Panc1 (cell line): ENCODE results near the gene MRPL51. TPM values are rescaled to one million over a fixed set of nuclear protein-coding genes. Genes with fewer than 3 reads are reported as not detected.

Source experiments
- ATAC-seq: fragments of 200-7000 bp; cut with Tn5 transposase; 2 replicates; pipeline ENCODE4 v1.9.1; 2020; ENCODE audit warnings: mild to moderate bottlenecking, moderate library complexity
- BruUV-seq: library from RNA; stranded (reverse); fragments of 400-500 nt; replicated peaks from 2 replicates; lab custom pipeline; 2021; lab: Mats Ljungman, UMichigan
- CTCF ChIA-PET: fragments of 300-600 bp; sonication (Branson Sonifier 250); formaldehyde crosslinking; loops from one replicate; lab custom pipeline; 2022; ENCODE audit warnings: antibody characterized with exemption; lab: Charles Lee
- POLR2A ChIA-PET: fragments of 300-600 bp; sonication (Branson Sonifier 250); formaldehyde crosslinking; loops from one replicate; lab custom pipeline; 2022; ENCODE audit warnings: antibody characterized with exemption; lab: Charles Lee
- DNase-seq: peaks from one replicate; pipeline ENCODE4 v3.0.0-alpha.2; 2010; ENCODE audit warnings: low read depth, low spot score
- H3K27ac ChIP-seq: 2 replicates; pipeline ENCODE4 v1.5.1; 2011; ENCODE audit warnings: mild to moderate bottlenecking, low read length, inconsistent platforms
- H3K27me3 ChIP-seq: fragments of 200-500 bp; sonication (Bioruptor generic); 2 replicates; pipeline ENCODE4 v1.6.0; 2014; ENCODE audit warnings: low read length, inconsistent platforms; ENCODE audit not compliant: control insufficient read depth, insufficient read depth
- H3K36me3 ChIP-seq: fragments of 200-500 bp; sonication (Bioruptor generic); 2 replicates; pipeline ENCODE4 v1.5.1; 2014; ENCODE audit warnings: inconsistent platforms, mild to moderate bottlenecking, low read length, moderate library complexity; ENCODE audit not compliant: control insufficient read depth, insufficient read depth
- H3K4me1 ChIP-seq: 2 replicates; pipeline ENCODE4 v1.5.1; 2011; ENCODE audit warnings: inconsistent platforms, mild to moderate bottlenecking, low read length, moderate library complexity; ENCODE audit not compliant: control insufficient read depth, insufficient read depth
- H3K4me3 ChIP-seq, 2 experiments: 2 replicates each; pipeline ENCODE4 v1.5.1; 2011 to 2012; ENCODE audit warnings: low read depth in 2 of 2, low read length in 2 of 2, mild to moderate bottlenecking in 2 of 2, inconsistent platforms in 1 of 2, moderate library complexity in 1 of 2
- H3K9me3 ChIP-seq: fragments of 200-500 bp; sonication (Bioruptor generic); 2 replicates; pipeline ENCODE4 v1.5.1; 2014; ENCODE audit warnings: low read depth, mild to moderate bottlenecking, inconsistent platforms, low read length, moderate library complexity; ENCODE audit not compliant: control insufficient read depth, insufficient read depth
- POLR2AphosphoS5 ChIP-seq: IDR thresholded peaks from 2 replicates; pipeline ENCODE4 v1.6.1; 2012; ENCODE audit warnings: mild to moderate bottlenecking, low read depth, low read length, moderate library complexity
- SIN3A ChIP-seq: IDR thresholded peaks from 2 replicates; pipeline ENCODE4 v1.6.1; 2012; ENCODE audit warnings: low read depth, mild to moderate bottlenecking, low read length, moderate library complexity, borderline replicate concordance; ENCODE audit not compliant: insufficient read depth
- TCF7L2 ChIP-seq: IDR thresholded peaks from 2 replicates; pipeline ENCODE4 v1.6.1; 2011; ENCODE audit warnings: mild to moderate bottlenecking, low read depth, low read length, inconsistent platforms
- in situ Hi-C: cut with HindIII; loops from 2 replicates; pipeline ENCODE4 v1.10.0; 2016; ENCODE audit warnings: low sequenced_read_pairs, low pct_unique_long_range_greater_than_20kb
- intact Hi-C: fragments of 100-400 bp; cut with micrococcal nuclease; formaldehyde crosslinking; loops from one replicate; pipeline ENCODE4 v1.10.0; 2022; ENCODE audit not compliant: unreplicated experiment
- total RNA-seq: library from RNA; stranded (reverse); gene quantifications from one replicate; pipeline ENCODE4 v1.2.1, GENCODE V29; 2021; ENCODE audit not compliant: unreplicated experiment
- TF ChIP-seq, protein P1 (sequence below): fragments of 450-650 bp; IDR thresholded peaks from 2 replicates; pipeline ENCODE4 v1.5.1; 2017; ENCODE audit warnings: mild to moderate bottlenecking
- TF ChIP-seq, protein P2 (sequence below), 2 experiments: IDR thresholded peaks; 2 replicates each; pipeline ENCODE4 v1.6.1; 2011 to 2012; ENCODE audit warnings: low read depth in 2 of 2, control low read depth in 1 of 2, low read length in 1 of 2, mild to moderate bottlenecking in 1 of 2, moderate library complexity in 1 of 2; ENCODE audit not compliant: insufficient read depth in 1 of 2

The MRPL51 gene
- total RNA-seq, 1 experiment from 2014 or later, result 194 TPM

DNA sequence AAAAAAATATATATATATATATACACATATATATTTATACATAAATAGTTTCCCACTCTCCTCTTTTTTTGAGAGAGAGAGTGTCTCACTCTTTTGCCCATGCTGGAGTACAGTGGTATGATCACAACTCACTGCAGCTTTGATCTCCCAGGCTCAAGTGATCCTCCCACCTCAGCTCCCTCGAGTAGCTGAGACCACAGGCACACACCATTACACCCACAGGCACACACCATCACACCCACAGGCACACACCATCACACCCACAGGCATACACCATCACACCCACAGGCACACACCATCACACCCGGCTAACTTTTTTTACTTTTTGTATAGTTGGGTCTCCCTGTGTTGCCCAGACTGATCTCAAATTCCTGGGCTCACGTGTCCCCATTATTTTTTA is 27.1 kb upstream of the MRPL51 start:
- DNase-seq (no peak), ATAC-seq (no peak)
- Histone ChIP-seq H3K27ac (no peak overlapping the region), H3K9me3 (no peaks in the 10 kb centered on the region), H3K27me3 (no peaks in the 10 kb centered on the region), H3K4me3 (no peak overlapping the region), H3K36me3 (peaks cover 28% of the 10 kb centered on the region), H3K4me1 (no peaks in the 10 kb centered on the region)
- ChIA-PET POLR2A (interaction anchor here (0.6 kb wide), 1 partner anchor 23 kb away, joined by 5 read pairs; no protein-coding TSS in a partner anchor), CTCF (interaction anchor here (0.7 kb wide), 1 partner anchor 18 kb away, joined by 3 read pairs; no protein-coding TSS in a partner anchor)
- TF ChIP-seq SIN3A, result no peak
- in situ Hi-C loops (no loop called here), intact Hi-C loops (no loop called here)
- no TSS peak for BruUV-seq

DNA sequence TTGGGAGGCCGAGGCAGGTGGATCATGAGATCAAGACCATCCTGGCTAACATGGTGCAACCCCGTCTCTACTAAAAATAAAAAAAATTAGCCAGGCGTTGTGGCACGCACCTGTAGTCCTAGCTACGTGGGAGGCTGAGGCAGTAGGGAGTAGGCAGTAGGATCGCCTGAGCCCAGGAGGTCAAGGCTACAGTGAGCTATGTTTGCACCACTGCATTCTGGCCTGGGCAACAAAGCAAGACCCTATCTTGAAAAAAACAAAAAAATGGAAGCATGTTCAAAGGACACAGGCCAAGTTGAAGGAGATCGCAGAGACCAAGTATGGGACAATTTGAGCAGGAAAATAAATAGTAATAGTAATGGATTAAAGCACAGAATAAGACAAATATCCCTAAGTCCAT is 15.0 kb upstream of the MRPL51 start:
- Histone ChIP-seq H3K27me3 (no peaks in the 10 kb centered on the region), H3K4me3 (no peak overlapping the region), H3K4me1 (no peaks in the 10 kb centered on the region), H3K9me3 (no peaks in the 10 kb centered on the region), H3K27ac (no peak overlapping the region), H3K36me3 (peaks cover 14% of the 10 kb centered on the region; the same call in 1 of the 2 replicates)
- intact Hi-C loops, result no loop called here
- ChIA-PET CTCF (no interaction called here), POLR2A (no interaction called here)
- BruUV-seq, result no TSS peak
- ATAC-seq (no peak), DNase-seq (no peak)
- in situ Hi-C loops, result no loop called here
- TF ChIP-seq SIN3A (no peak), POLR2AphosphoS5 (no peak), TCF7L2 (no peak)
- TF ChIP-seq, protein P1, sequence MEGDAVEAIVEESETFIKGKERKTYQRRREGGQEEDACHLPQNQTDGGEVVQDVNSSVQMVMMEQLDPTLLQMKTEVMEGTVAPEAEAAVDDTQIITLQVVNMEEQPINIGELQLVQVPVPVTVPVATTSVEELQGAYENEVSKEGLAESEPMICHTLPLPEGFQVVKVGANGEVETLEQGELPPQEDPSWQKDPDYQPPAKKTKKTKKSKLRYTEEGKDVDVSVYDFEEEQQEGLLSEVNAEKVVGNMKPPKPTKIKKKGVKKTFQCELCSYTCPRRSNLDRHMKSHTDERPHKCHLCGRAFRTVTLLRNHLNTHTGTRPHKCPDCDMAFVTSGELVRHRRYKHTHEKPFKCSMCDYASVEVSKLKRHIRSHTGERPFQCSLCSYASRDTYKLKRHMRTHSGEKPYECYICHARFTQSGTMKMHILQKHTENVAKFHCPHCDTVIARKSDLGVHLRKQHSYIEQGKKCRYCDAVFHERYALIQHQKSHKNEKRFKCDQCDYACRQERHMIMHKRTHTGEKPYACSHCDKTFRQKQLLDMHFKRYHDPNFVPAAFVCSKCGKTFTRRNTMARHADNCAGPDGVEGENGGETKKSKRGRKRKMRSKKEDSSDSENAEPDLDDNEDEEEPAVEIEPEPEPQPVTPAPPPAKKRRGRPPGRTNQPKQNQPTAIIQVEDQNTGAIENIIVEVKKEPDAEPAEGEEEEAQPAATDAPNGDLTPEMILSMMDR, result no peak
- TF ChIP-seq, protein P2, sequence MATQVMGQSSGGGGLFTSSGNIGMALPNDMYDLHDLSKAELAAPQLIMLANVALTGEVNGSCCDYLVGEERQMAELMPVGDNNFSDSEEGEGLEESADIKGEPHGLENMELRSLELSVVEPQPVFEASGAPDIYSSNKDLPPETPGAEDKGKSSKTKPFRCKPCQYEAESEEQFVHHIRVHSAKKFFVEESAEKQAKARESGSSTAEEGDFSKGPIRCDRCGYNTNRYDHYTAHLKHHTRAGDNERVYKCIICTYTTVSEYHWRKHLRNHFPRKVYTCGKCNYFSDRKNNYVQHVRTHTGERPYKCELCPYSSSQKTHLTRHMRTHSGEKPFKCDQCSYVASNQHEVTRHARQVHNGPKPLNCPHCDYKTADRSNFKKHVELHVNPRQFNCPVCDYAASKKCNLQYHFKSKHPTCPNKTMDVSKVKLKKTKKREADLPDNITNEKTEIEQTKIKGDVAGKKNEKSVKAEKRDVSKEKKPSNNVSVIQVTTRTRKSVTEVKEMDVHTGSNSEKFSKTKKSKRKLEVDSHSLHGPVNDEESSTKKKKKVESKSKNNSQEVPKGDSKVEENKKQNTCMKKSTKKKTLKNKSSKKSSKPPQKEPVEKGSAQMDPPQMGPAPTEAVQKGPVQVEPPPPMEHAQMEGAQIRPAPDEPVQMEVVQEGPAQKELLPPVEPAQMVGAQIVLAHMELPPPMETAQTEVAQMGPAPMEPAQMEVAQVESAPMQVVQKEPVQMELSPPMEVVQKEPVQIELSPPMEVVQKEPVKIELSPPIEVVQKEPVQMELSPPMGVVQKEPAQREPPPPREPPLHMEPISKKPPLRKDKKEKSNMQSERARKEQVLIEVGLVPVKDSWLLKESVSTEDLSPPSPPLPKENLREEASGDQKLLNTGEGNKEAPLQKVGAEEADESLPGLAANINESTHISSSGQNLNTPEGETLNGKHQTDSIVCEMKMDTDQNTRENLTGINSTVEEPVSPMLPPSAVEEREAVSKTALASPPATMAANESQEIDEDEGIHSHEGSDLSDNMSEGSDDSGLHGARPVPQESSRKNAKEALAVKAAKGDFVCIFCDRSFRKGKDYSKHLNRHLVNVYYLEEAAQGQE (IDR thresholded peaks at IDR 0.05; ENCODE audit: insufficient read depth in 1 of 2, low read depth in 2 of 2, low read length in 1 of 2), result no peak

DNA sequence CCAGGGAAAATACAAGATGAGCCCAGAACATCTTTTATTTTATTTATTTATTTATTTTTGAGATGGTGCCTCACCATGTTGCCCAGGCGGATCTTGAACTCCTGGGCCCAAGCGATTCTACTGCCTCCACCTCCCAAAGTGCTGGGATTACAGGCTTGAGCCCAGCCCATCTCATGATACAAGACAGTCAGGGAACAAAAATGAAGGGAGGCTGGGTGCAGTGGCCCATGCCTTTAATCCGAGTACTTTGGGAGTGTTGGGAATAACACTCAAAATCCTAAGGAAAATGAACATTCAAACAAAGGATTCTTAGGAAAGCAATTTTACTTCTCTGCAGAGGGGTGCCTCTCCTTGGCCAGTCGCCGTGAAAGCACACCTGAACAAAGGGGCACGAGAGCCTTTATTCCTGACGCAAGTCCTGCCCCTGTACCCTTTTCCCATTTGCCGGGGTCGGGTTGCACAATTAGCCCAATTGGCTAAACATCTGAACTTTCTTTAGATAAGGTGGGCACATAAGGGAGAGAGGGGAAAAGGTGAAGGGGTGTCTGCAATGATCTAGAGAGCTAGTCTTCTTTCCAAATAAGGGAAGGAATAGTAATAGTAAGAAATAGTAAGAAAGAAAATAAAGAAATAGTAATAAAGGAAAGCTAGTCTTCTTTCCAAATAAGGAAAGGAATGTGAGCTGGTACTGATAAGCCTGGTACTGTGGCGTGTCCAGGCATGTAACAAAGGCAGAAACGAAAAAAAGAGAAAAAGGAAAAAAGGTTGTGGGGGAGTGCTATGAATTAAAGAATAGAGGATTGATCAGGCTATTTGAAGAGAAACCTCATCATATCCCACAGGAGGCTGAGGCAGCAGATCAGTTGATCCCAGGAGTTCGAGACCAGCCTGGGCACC is 14.3 kb upstream of the MRPL51 start:
- H3K9me3 ChIP-seq, result no peaks in the 10 kb centered on the region
- BruUV-seq, result no TSS peak
- no peak overlapping the region for H3K27ac ChIP-seq
- in situ Hi-C loops, result no loop called here
- CTCF ChIA-PET, result no interaction called here
- intact Hi-C loops, result no loop called here
- H3K27me3 ChIP-seq, result no peaks in the 10 kb centered on the region
- POLR2A ChIA-PET, result no interaction called here
- DNase-seq (no peak), ATAC-seq (no peak)
- H3K36me3 ChIP-seq, result peaks cover 14% of the 10 kb centered on the region; the same call in 1 of the 2 replicates
- H3K4me3 ChIP-seq, result no peak overlapping the region
- no peaks in the 10 kb centered on the region for H3K4me1 ChIP-seq
- TF ChIP-seq SIN3A, result no peak
- TF ChIP-seq POLR2AphosphoS5, result no peak
- no peak for TF ChIP-seq TCF7L2
- TF ChIP-seq, protein P1, result no peak
- TF ChIP-seq, protein P2 (IDR thresholded peaks at IDR 0.05; ENCODE audit: insufficient read depth in 1 of 2, low read depth in 2 of 2, low read length in 1 of 2), result no peak
